HepG2 (cell line): ENCODE results near the gene KIF17. TPM values are rescaled to one million over a fixed set of nuclear protein-coding genes. Genes with fewer than 3 reads are reported as not detected.

Experiments
- GPN1 ChIP-seq: sonication (generic); formaldehyde crosslinking; IDR thresholded peaks from 2 replicates; pipeline ENCODE4 v1.5.1; 2020; ENCODE audit warnings: missing genetic modification reagents, borderline replicate concordance
- KMT2B ChIP-seq: IDR thresholded peaks from 2 replicates; pipeline ENCODE4 v1.6.1; 2016; ENCODE audit warnings: missing genetic modification reagents, missing compliant biosample characterization
- LCORL ChIP-seq, 2 experiments: fragments of 450-650 bp in 1 of 2; sonication (generic) in 1 of 2; formaldehyde crosslinking in 1 of 2; IDR thresholded peaks; 2 replicates each; pipeline versions ENCODE4 v1.5.0 to v1.6.1; 2017 to 2020; ENCODE audit warnings: antibody characterized with exemption in 1 of 2, missing genetic modification reagents in 1 of 2
- MAFF ChIP-seq: IDR thresholded peaks from 2 replicates; pipeline ENCODE4 v1.6.1; 2011; ENCODE audit warnings: low read depth, low read length, improper control_type of control experiment
- MAFG ChIP-seq: sonication (generic); formaldehyde crosslinking; IDR thresholded peaks from 2 replicates; pipeline ENCODE4 v1.5.1; 2020; ENCODE audit warnings: mild to moderate bottlenecking, missing genetic modification reagents
- PLRG1 ChIP-seq: fragments of 450-650 bp; conservative IDR thresholded peaks from 2 replicates; pipeline ENCODE4 v1.6.1; 2016
- RBFOX2 ChIP-seq: fragments of 200-400 bp; formaldehyde crosslinking; IDR thresholded peaks from 2 replicates; pipeline ENCODE4 v1.6.1; 2017; ENCODE audit warnings: low read depth, mild to moderate bottlenecking, low read length
- SKI ChIP-seq: fragments of 450-650 bp; IDR thresholded peaks from one replicate; pipeline ENCODE4 v1.6.1; 2018; ENCODE audit warnings: mild to moderate bottlenecking; ENCODE audit not compliant: partially characterized antibody
- SUZ12 ChIP-seq: fragments of 150-350 bp; IDR thresholded peaks from 2 replicates; pipeline ENCODE4 v1.6.1; 2014; ENCODE audit warnings: low read depth, low read length
- TP53 ChIP-seq: sonication (generic); formaldehyde crosslinking; conservative IDR thresholded peaks from 2 replicates; pipeline ENCODE4 v1.4.0; 2020; ENCODE audit warnings: missing genetic modification reagents
- ZNF34 ChIP-seq: sonication (generic); formaldehyde crosslinking; IDR thresholded peaks from 2 replicates; pipeline ENCODE4 v1.4.0; 2020; ENCODE audit warnings: mild to moderate bottlenecking, missing genetic modification reagents, borderline replicate concordance
- ZNF572 ChIP-seq: sonication (generic); formaldehyde crosslinking; IDR thresholded peaks from 2 replicates; pipeline ENCODE4 v1.5.1; 2020; ENCODE audit warnings: mild to moderate bottlenecking, missing genetic modification reagents
- ZNF883 ChIP-seq: sonication (generic); formaldehyde crosslinking; IDR thresholded peaks from 2 replicates; pipeline ENCODE4 v1.5.1; 2020; ENCODE audit warnings: mild to moderate bottlenecking, missing genetic modification reagents; ENCODE audit errors: not compliant biosample characterization
- polyA plus RNA-seq, 8 experiments: library from polyadenylated mRNA; depleted of rRNA in 3 of 8; stranded (reverse) in 7 of 8; unstranded in 1 of 8; fragments of >200 nt; fragmentation: Illumina TruSeq in 4 of 8; extraction: Trizol in 4 of 8; gene quantifications; 2 replicates each; pipeline versions ENCODE4 v1.2.1 to v1.2.3, GENCODE V29; 2011 to 2016; ENCODE audit warnings: low read depth in 4 of 8, missing spikeins in 1 of 8, mixed read lengths in 1 of 8; ENCODE audit not compliant: insufficient read depth in 1 of 8
- total RNA-seq, 5 experiments: library from RNA; depleted of rRNA; stranded (reverse); fragments of >200 nt; fragmentation: Illumina TruSeq; extraction: Trizol; gene quantifications; 2 replicates each; pipeline ENCODE4 v1.2.3, GENCODE V29; 2016; ENCODE audit warnings: low read depth in 1 of 5
- TF ChIP-seq, protein P1 (sequence below): IDR thresholded peaks from 2 replicates; pipeline ENCODE4 v1.6.1; 2012; ENCODE audit warnings: low read length, improper control_type of control experiment
- TF ChIP-seq, protein P2 (sequence below): fragments of 450-650 bp; IDR thresholded peaks from 2 replicates; pipeline ENCODE4 v1.6.1; 2017; ENCODE audit warnings: mild to moderate bottlenecking
- TF ChIP-seq, protein P3 (sequence below): sonication (generic); formaldehyde crosslinking; IDR thresholded peaks from 2 replicates; pipeline ENCODE4 v1.9.0; 2021; ENCODE audit warnings: missing genetic modification reagents, borderline replicate concordance
- TF ChIP-seq, protein P4 (sequence below): sonication (generic); formaldehyde crosslinking; IDR thresholded peaks from 2 replicates; pipeline ENCODE4 v1.4.0; 2020; ENCODE audit warnings: mild to moderate bottlenecking, missing genetic modification reagents

KIF17 gene
- total and polyA plus RNA-seq, 2 of the 13 experiments (the other 11 are each of a cell fraction or from before 2014, with no cell fraction given) = 0.24 to 0.44 TPM

DNA sequence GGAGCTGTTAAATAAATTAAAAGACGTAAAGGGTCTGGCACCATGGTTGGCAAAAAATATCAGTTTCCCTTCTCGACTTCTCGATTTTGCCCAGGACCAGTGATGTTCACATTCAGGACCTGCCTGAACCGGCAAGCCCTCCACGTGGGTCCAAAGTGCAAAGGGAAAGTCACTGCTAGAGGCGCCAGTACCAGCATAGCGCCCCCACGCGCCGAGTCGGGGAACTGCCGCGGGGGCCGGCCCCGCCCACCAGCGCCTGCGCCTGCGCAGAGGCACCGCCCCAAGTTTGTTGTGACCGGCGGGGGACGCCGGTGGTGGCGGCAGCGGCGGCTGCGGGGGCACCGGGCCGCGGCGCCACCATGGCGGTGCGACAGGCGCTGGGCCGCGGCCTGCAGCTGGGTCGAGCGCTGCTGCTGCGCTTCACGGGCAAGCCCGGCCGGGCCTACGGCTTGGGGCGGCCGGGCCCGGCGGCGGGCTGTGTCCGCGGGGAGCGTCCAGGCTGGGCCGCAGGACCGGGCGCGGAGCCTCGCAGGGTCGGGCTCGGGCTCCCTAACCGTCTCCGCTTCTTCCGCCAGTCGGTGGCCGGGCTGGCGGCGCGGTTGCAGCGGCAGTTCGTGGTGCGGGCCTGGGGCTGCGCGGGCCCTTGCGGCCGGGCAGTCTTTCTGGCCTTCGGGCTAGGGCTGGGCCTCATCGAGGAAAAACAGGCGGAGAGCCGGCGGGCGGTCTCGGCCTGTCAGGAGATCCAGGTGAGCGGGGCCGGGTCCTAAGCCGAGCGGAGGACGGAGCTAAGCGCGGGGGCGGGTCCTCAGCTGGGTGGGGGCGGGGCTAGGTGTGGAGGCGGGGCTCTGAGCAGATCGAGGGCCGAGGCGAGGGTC, 84.4 kb downstream of the KIF17 start, which contains the start of gene PINK1 (continued):
- TF ChIP-seq, protein P1, sequence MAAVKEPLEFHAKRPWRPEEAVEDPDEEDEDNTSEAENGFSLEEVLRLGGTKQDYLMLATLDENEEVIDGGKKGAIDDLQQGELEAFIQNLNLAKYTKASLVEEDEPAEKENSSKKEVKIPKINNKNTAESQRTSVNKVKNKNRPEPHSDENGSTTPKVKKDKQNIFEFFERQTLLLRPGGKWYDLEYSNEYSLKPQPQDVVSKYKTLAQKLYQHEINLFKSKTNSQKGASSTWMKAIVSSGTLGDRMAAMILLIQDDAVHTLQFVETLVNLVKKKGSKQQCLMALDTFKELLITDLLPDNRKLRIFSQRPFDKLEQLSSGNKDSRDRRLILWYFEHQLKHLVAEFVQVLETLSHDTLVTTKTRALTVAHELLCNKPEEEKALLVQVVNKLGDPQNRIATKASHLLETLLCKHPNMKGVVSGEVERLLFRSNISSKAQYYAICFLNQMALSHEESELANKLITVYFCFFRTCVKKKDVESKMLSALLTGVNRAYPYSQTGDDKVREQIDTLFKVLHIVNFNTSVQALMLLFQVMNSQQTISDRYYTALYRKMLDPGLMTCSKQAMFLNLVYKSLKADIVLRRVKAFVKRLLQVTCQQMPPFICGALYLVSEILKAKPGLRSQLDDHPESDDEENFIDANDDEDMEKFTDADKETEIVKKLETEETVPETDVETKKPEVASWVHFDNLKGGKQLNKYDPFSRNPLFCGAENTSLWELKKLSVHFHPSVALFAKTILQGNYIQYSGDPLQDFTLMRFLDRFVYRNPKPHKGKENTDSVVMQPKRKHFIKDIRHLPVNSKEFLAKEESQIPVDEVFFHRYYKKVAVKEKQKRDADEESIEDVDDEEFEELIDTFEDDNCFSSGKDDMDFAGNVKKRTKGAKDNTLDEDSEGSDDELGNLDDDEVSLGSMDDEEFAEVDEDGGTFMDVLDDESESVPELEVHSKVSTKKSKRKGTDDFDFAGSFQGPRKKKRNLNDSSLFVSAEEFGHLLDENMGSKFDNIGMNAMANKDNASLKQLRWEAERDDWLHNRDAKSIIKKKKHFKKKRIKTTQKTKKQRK = no peak
- TF ChIP-seq RBFOX2 (peak; percentile 69), ZNF34 (CRISPR knock-in tag) (no peak), KMT2B (CRISPR knock-in tag) (peak; percentile 37; the same call in 1 of the 2 replicates), SUZ12 (no peak), ZNF572 (CRISPR knock-in tag) (no peak), SKI (no peak), MAFF (no peak), PLRG1 (no peak), LCORL (IDR thresholded peaks at IDR 0.05) (no peak), LCORL (CRISPR knock-in tag; IDR thresholded peaks at IDR 0.05) (no peak), MAFG (no peak), GPN1 (no peak), ZNF883 (no peak), TP53 (CRISPR knock-in tag) (no peak)
- TF ChIP-seq, protein P2, sequence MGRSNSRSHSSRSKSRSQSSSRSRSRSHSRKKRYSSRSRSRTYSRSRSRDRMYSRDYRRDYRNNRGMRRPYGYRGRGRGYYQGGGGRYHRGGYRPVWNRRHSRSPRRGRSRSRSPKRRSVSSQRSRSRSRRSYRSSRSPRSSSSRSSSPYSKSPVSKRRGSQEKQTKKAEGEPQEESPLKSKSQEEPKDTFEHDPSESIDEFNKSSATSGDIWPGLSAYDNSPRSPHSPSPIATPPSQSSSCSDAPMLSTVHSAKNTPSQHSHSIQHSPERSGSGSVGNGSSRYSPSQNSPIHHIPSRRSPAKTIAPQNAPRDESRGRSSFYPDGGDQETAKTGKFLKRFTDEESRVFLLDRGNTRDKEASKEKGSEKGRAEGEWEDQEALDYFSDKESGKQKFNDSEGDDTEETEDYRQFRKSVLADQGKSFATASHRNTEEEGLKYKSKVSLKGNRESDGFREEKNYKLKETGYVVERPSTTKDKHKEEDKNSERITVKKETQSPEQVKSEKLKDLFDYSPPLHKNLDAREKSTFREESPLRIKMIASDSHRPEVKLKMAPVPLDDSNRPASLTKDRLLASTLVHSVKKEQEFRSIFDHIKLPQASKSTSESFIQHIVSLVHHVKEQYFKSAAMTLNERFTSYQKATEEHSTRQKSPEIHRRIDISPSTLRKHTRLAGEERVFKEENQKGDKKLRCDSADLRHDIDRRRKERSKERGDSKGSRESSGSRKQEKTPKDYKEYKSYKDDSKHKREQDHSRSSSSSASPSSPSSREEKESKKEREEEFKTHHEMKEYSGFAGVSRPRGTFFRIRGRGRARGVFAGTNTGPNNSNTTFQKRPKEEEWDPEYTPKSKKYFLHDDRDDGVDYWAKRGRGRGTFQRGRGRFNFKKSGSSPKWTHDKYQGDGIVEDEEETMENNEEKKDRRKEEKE = no peak
- TF ChIP-seq, protein P3, sequence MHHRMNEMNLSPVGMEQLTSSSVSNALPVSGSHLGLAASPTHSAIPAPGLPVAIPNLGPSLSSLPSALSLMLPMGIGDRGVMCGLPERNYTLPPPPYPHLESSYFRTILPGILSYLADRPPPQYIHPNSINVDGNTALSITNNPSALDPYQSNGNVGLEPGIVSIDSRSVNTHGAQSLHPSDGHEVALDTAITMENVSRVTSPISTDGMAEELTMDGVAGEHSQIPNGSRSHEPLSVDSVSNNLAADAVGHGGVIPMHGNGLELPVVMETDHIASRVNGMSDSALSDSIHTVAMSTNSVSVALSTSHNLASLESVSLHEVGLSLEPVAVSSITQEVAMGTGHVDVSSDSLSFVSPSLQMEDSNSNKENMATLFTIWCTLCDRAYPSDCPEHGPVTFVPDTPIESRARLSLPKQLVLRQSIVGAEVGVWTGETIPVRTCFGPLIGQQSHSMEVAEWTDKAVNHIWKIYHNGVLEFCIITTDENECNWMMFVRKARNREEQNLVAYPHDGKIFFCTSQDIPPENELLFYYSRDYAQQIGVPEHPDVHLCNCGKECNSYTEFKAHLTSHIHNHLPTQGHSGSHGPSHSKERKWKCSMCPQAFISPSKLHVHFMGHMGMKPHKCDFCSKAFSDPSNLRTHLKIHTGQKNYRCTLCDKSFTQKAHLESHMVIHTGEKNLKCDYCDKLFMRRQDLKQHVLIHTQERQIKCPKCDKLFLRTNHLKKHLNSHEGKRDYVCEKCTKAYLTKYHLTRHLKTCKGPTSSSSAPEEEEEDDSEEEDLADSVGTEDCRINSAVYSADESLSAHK (CRISPR knock-in tag) = no peak
- TF ChIP-seq, protein P4, sequence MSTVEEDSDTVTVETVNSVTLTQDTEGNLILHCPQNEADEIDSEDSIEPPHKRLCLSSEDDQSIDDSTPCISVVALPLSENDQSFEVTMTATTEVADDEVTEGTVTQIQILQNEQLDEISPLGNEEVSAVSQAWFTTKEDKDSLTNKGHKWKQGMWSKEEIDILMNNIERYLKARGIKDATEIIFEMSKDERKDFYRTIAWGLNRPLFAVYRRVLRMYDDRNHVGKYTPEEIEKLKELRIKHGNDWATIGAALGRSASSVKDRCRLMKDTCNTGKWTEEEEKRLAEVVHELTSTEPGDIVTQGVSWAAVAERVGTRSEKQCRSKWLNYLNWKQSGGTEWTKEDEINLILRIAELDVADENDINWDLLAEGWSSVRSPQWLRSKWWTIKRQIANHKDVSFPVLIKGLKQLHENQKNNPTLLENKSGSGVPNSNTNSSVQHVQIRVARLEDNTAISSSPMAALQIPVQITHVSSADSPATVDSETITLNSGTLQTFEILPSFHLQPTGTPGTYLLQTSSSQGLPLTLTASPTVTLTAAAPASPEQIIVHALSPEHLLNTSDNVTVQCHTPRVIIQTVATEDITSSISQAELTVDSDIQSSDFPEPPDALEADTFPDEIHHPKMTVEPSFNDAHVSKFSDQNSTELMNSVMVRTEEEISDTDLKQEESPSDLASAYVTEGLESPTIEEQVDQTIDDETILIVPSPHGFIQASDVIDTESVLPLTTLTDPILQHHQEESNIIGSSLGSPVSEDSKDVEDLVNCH (CRISPR knock-in tag) = no peak
